Kidney epithelial cell (primary cell): ENCODE measurements around the gene MAZ. TPM values are rescaled to one million over a fixed set of nuclear protein-coding genes. Genes with fewer than 3 reads are reported as not detected.

Experiments used
- DNase-seq: peaks from one replicate; pipeline ENCODE4 v3.0.0-alpha.2; 2010; ENCODE audit warnings: low read depth
- H3K27me3 ChIP-seq: 2 replicates; pipeline ENCODE4 v1.6.0; 2011; ENCODE audit warnings: low read length; ENCODE audit not compliant: control insufficient read depth, insufficient read depth
- H3K36me3 ChIP-seq: 2 replicates; pipeline ENCODE4 v1.5.1; 2011; ENCODE audit warnings: low read length; ENCODE audit not compliant: control insufficient read depth, insufficient read depth
- H3K4me3 ChIP-seq: 2 replicates; pipeline ENCODE4 v1.5.1; 2011; ENCODE audit warnings: low read depth, mild to moderate bottlenecking, control low read depth, low read length
- total RNA-seq: library from RNA; depleted of rRNA; stranded (reverse); fragments of >200 nt; gene quantifications from 2 replicates; pipeline ENCODE4 v1.2.3, GENCODE V29; 2015
- TF ChIP-seq, protein P1 (sequence below): IDR thresholded peaks from 2 replicates; pipeline ENCODE4 v1.5.1; 2011; ENCODE audit warnings: mild to moderate bottlenecking, moderate library complexity, low read length, control low read depth, inconsistent platforms; ENCODE audit not compliant: insufficient read depth, poor library complexity, severe bottlenecking

The MAZ gene
- total RNA-seq, 1 donor from 2014 or later, result 164 TPM

DNA sequence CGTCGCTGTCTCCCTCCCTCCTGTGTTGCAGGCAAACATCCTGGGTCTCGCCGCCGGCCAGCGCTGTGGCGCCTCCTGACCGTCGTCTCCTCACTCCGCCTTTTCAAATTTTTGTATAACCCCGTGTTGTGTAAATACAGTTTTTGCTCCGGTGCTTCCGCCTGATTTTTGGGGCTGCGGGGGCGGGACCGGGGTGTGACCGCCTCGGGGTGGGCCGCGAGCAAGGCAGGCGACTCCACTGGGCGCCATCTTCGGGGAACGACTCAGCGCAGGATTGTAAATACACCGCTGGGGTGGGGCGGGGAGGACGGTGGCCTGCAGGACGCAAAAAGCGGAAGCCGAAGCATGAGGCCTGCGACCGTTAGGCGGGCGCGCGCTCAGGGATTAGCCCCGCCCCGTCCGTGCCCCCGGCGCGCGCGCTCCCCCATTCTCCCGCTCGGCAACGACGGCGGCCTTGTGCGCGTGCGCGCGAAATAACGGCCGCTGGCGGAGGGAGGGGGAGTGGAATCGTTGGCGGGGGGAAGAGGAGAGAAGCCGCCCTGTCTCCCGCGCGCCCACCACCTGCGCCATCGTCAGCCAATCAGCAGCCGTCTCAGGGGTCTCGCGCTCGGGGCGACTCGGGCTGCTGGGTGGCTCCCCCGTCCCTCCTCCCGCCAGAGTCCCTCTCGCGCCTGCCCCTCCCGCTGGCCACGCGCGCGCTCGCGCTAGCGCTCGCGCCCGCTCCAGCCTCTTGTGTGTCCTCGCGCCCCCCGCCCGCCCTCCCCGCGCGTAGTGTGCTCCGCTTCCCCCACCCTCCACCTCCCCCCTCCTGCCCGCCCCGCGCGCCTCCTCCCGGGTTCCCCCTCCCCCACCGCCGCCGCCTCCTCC, 864 bp upstream of the MAZ start:
- TF ChIP-seq, protein P1, sequence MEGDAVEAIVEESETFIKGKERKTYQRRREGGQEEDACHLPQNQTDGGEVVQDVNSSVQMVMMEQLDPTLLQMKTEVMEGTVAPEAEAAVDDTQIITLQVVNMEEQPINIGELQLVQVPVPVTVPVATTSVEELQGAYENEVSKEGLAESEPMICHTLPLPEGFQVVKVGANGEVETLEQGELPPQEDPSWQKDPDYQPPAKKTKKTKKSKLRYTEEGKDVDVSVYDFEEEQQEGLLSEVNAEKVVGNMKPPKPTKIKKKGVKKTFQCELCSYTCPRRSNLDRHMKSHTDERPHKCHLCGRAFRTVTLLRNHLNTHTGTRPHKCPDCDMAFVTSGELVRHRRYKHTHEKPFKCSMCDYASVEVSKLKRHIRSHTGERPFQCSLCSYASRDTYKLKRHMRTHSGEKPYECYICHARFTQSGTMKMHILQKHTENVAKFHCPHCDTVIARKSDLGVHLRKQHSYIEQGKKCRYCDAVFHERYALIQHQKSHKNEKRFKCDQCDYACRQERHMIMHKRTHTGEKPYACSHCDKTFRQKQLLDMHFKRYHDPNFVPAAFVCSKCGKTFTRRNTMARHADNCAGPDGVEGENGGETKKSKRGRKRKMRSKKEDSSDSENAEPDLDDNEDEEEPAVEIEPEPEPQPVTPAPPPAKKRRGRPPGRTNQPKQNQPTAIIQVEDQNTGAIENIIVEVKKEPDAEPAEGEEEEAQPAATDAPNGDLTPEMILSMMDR, result peak; percentile 11
- peak overlapping the region; percentile 57 for H3K4me3 ChIP-seq
- H3K27me3 ChIP-seq, result no peaks in the 10 kb centered on the region
- H3K36me3 ChIP-seq, result peaks cover 5% of the 10 kb centered on the region
- DNase-seq, result no peak

DNA sequence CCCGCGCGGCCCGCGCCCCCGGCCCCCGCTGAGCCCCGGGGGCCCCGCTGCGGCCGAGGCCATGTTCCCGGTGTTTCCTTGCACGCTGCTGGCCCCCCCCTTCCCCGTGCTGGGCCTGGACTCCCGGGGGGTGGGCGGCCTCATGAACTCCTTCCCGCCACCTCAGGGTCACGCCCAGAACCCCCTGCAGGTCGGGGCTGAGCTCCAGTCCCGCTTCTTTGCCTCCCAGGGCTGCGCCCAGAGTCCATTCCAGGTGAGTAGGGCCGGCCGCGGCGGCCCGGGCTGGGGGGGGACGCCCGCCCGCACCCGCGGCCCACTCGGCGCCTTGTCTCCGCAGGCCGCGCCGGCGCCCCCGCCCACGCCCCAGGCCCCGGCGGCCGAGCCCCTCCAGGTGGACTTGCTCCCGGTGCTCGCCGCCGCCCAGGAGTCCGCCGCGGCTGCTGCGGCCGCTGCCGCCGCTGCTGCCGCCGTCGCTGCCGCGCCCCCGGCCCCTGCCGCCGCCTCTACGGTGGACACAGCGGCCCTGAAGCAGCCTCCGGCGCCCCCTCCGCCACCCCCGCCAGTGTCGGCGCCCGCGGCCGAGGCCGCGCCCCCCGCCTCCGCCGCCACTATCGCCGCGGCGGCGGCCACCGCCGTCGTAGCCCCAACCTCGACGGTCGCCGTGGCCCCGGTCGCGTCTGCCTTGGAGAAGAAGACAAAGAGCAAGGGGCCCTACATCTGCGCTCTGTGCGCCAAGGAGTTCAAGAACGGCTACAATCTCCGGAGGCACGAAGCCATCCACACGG, 504 bp downstream of the MAZ start:
- TF ChIP-seq, protein P1, result no peak
- H3K4me3 ChIP-seq, result peak overlapping the region; percentile 66
- DNase-seq, result no peak
- H3K27me3 ChIP-seq, result no peaks in the 10 kb centered on the region
- H3K36me3 ChIP-seq, result peaks cover 5% of the 10 kb centered on the region

DNA sequence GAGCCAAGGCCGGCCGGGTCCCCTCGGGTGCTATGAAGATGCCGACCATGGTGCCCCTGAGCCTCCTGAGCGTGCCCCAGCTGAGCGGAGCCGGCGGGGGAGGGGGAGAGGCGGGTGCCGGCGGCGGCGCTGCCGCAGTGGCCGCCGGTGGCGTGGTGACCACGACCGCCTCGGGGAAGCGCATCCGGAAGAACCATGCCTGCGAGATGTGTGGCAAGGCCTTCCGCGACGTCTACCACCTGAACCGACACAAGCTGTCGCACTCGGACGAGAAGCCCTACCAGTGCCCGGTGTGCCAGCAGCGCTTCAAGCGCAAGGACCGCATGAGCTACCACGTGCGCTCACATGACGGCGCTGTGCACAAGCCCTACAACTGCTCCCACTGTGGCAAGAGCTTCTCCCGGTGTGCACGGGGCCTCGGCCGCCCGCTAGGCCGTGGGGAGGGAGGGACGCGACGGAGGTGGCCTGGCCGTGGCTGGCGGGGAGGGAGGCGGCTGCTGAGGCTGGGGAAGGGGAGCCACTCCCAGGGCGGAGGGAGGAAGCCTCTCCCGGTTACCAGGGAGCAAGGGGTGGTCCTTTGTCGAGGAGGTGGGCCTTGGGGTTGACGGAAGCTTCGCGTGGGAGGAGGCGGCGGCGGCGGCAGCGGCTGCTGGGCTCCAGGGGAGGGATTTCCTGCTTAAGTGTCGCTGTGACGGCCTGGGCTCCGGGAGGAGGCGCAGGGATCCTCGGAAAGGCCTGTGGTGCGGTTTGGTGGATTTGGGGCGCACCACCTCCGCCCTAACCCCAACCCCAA, 1.3 kb downstream of the MAZ start:
- no peak for DNase-seq
- H3K4me3 ChIP-seq, result peak overlapping the region; percentile 66

DNA sequence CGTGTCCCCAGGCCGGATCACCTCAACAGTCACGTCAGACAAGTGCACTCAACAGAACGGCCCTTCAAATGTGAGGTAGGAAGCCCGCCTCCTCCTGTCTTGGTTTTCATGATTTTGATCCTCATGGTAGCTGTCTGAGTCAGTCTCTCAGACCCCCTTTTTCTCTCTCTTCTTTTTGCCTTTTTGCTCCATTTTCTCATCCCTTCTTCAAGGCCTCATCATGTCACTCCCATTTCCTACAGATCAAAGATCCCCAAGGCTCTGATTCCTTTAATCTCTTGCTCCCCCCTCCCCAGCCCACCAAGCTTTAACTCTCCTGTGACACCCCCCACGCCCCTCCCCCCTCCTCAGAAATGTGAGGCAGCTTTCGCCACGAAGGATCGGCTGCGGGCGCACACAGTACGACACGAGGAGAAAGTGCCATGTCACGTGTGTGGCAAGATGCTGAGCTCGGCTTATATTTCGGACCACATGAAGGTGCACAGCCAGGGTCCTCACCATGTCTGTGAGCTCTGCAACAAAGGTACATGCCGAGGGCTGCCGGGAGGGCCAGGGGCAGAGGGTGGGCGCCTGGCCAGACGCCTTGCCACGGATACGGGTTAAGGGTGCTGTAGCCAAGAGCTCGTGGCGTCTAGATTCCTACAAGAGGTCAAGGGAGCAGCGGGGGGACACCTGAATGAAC, 2.0 kb downstream of the MAZ start:
- DNase-seq, result no peak
- Histone ChIP-seq H3K27me3 (no peaks in the 10 kb centered on the region), H3K36me3 (peaks cover 5% of the 10 kb centered on the region), H3K4me3 (peak overlapping the region; percentile 66)
- TF ChIP-seq, protein P1, result no peak

More for the DNA sequence above, 1.3 kb downstream of the MAZ start:
- TF ChIP-seq, protein P1, result peak; percentile 50
- H3K36me3 ChIP-seq, result peaks cover 5% of the 10 kb centered on the region
- H3K27me3 ChIP-seq, result no peaks in the 10 kb centered on the region

DNA sequence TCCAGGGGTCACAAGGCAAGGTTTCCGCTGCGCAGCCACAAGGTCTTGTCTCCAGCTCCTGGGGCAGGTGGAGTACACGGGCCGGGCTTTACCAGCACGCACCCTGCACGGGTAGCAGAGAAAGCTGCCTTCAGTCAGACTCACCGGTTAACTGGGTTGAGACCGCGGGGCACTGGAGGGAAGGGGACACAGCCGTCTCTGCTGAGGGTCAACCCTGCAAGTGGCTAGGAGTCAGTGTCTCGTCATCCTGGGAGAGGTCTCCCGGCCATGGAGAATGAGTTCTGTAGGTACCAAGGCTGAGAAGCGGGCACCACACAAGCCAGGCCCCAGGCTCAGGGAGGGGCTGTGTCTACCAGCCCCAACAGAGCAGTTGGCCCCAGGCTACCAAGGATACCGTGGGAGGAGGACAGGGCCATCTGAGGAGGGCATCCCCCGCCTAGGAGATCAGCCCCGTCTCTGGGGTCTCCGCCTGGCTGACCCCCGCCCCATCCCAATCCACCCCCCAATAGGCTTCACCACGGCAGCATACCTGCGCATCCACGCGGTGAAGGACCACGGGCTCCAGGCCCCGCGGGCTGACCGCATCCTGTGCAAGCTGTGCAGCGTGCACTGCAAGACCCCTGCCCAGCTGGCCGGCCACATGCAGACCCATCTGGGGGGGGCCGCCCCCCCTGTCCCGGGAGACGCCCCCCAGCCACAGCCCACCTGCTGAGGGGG, 2.9 kb downstream of the MAZ start:
- TF ChIP-seq, protein P1, result no peak
- DNase-seq, result no peak
- Histone ChIP-seq H3K36me3 (peaks cover 5% of the 10 kb centered on the region), H3K27me3 (no peaks in the 10 kb centered on the region), H3K4me3 (no peak overlapping the region)
